AG10803 (cell line): Measurements from ENCODE around the gene NDUFAF8.

Experiments
- DNase-seq: peaks from one replicate; pipeline ENCODE4 v3.0.0; 2010; ENCODE audit warnings: low read depth
- H3K4me3 ChIP-seq: 2 replicates; pipeline ENCODE4 v1.5.1; 2011; ENCODE audit warnings: mild to moderate bottlenecking, low read length, control low read depth
- TF ChIP-seq, protein P1 (sequence below): conservative IDR thresholded peaks from 2 replicates; pipeline ENCODE4 v1.5.1; 2011; ENCODE audit warnings: mild to moderate bottlenecking, low read length, control low read depth, inconsistent platforms

Gene NDUFAF8, protein sequence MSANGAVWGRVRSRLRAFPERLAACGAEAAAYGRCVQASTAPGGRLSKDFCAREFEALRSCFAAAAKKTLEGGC

DNA sequence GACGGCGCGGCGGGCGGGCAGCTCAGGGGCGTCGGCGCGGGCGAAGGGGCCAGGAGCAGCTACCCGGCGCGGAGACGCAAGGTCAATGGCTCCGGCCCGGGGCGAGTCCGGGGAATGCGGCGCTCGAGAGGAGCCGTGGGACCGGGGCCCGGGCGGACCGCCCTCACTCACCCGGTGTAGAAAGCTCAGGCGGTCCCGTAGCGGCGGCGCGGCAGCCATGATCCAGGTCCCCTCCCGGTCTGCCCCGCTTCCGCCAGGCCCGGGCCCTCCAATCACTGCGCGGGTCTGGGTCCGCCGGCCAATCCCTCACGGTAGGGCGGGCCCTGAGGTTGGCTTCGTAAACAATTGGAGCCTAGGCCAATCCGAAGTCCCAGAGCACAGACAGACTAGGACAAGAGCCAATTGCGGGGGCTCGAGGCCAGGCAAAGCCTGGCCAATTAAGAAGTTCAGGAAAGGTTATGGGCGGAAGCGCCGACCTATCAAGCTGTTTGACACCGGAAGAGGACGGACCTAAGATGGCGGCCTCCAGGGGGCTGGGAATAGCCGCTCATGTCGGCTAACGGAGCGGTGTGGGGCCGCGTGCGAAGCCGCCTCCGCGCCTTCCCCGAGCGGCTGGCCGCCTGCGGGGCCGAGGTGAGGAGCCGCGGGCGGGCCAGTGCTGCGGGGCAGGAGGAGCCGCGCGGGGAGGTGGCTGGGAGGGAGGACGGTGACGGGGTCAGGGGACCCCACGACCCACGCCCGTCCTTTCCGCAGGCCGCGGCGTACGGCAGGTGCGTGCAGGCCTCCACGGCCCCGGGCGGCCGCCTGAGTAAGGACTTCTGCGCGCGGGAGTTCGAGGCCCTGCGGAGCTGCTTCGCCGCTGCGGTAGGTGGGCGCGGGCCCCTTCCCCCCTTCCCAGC, at the start of gene NDUFAF8, which contains the start of gene TEPSIN:
Gene NDUFAF8, plus strand, starts transcription at position 504 of the 899 bp plus-strand sequence. Its CDS starts 46 bp downstream, at position 550.
Gene TEPSIN, minus strand, starts transcription at position 241 of the 899 bp plus-strand sequence. Its CDS starts 22 bp downstream, at position 219.
- TF ChIP-seq, protein P1, sequence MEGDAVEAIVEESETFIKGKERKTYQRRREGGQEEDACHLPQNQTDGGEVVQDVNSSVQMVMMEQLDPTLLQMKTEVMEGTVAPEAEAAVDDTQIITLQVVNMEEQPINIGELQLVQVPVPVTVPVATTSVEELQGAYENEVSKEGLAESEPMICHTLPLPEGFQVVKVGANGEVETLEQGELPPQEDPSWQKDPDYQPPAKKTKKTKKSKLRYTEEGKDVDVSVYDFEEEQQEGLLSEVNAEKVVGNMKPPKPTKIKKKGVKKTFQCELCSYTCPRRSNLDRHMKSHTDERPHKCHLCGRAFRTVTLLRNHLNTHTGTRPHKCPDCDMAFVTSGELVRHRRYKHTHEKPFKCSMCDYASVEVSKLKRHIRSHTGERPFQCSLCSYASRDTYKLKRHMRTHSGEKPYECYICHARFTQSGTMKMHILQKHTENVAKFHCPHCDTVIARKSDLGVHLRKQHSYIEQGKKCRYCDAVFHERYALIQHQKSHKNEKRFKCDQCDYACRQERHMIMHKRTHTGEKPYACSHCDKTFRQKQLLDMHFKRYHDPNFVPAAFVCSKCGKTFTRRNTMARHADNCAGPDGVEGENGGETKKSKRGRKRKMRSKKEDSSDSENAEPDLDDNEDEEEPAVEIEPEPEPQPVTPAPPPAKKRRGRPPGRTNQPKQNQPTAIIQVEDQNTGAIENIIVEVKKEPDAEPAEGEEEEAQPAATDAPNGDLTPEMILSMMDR, result no peak
- peak within 1 kb of the TSS; percentile 86 for H3K4me3 ChIP-seq
- DNase-seq, result peak; percentile 100

DNA sequence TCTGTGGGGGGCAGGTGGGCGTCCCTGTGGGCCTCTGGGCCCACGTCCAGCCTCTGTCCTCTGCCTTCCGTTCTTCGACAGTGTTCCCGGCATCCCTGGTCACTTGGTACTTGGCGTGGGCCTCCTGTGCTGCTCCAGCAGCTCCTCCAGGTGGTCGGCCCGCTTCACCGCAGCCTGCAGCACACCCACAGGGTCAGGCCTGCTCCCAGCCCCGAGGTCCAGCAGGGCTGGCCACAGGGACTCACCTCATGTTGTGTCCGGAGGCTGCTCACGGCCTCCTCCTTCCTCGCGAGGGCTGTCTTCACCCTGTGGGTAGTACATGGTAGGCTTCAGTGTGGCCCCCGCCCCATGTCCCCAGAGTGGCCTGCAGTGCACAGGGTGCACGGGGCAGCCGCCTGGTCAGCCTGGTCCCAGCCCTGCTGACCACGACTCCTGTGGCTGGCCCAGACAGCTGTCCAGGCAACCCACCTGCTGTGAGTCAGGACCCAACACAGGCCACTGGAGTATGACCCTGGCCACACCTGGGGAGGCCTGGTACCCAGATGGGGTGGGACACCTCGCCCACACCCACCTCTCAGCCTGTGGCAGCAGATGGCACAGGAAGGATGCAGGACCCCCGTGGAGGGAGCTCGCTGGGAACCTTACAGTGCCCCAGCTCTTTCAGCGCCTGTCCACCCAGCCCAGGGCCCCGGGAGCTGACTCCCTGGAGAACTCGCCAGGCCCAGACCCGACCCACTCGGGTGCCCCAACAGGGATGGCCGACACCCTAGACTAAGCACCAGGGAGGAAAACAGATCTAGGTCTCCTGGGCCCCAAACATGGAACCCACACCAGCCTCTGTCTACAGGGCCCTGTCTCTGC, 49.2 kb upstream of the NDUFAF8 start:
- H3K4me3 ChIP-seq, result no peak overlapping the region
- TF ChIP-seq, protein P1, result no peak
- no peak for DNase-seq

DNA sequence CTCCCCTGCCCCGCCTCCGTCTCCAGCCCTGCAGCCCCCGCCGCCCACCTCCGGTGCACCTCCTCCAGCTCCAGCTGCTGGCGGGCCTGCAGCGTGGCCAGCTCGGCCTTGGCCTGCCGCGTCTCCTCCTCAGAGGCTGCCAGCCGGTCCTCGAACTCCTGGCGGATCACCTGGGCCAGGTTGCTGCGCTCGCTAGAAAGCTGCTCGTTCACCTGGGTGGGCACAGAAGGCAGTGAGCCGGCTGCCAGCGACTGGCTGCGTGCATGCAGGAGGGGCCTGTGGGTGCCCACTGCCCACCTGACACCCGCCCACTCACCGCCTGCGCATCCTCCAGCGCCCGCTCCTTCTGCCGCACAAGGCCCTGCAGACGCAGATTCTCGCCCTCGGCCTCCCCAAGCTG, 48.5 kb upstream of the NDUFAF8 start:
- H3K4me3 ChIP-seq, result no peak overlapping the region
- no peak for DNase-seq
- TF ChIP-seq, protein P1, result no peak

DNA sequence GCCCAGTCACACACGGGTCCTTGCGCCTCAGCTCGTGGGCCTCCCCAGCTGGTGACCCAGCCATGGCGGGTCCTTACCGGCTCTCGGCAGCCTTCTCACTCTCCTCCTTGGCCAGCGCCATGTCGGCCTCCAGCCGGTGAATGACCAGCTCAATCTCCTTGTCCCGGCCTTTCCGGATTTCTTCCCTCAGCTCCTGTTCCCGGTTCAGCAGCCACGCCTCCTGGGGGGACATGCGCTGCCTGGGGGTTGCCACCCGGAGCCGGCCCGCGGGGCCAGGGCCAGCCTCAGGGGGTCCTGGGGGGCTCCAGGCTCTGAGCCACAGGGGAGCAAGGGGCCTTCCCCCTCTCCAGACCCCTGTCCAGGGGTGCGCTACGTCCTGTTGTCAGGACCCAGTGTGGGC, 48.0 kb upstream of the NDUFAF8 start:
- H3K4me3 ChIP-seq, result no peak overlapping the region
- TF ChIP-seq, protein P1, result no peak
- no peak for DNase-seq

DNA sequence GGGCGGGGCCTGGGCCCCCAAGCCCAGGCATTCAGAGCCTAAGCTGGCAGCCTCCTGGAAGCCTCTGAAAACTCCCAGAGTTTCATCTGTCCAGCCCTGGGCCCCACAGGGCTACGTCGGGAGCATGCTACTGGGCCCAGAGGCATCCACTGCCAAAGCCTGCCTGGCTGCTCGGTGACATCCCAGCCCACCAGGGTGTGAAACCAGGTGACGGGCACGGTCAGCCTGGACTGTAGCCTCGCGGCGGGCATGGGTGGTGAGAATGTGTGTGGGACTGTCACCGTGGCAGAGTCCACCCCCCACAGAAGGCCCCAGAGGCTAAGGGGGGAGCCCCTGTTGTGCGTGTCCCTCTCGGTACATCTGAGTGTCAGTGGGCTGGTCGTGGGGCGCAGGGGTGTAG, 47.5 kb upstream of the NDUFAF8 start:
- DNase-seq, result no peak
- TF ChIP-seq, protein P1, result no peak
- H3K4me3 ChIP-seq, result no peak overlapping the region

DNA sequence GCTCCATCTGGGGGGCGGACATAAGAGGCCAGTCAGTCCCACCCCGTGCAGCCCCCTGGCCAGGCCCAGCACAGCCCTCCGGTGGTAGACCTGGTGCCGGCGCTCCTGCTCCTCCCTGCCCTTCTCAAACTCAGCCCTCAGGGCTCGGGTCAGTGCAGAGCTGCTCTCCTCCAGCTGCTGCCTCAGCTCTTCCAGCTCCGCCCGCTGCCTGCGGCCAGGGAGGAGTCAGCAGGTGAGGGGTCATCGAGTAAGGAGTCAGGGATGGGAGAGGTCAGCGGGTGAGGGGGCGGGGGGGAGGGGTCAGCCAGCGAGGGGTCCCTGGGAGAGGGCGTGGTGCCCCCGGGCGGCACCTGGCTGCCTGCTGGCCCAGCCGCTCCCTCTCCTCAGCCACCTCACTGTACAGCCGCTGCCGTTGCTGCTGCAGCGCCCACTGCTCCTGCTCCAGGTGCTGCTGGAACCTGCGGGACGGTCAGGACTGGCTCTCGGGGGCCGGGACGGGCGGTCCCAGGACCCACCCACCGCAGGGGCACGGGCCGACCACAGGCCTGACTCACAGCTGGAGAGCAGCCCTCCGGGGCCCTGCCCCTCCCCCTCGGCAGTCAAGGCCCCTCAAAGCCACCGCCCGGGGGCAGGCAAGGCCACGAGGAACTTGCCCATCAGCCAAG, 46.6 kb upstream of the NDUFAF8 start:
- no peak overlapping the region for H3K4me3 ChIP-seq
- DNase-seq, result no peak
- TF ChIP-seq, protein P1, result no peak
